GM12872 (cell line): ENCODE data around the gene LIPC.

Source experiments
- TF ChIP-seq, protein P1 (sequence below): IDR thresholded peaks from 3 replicates; pipeline ENCODE4 v1.5.1; 2011; ENCODE audit warnings: low read depth, mild to moderate bottlenecking, low read length, moderate library complexity; ENCODE audit not compliant: insufficient read depth

Gene LIPC

DNA sequence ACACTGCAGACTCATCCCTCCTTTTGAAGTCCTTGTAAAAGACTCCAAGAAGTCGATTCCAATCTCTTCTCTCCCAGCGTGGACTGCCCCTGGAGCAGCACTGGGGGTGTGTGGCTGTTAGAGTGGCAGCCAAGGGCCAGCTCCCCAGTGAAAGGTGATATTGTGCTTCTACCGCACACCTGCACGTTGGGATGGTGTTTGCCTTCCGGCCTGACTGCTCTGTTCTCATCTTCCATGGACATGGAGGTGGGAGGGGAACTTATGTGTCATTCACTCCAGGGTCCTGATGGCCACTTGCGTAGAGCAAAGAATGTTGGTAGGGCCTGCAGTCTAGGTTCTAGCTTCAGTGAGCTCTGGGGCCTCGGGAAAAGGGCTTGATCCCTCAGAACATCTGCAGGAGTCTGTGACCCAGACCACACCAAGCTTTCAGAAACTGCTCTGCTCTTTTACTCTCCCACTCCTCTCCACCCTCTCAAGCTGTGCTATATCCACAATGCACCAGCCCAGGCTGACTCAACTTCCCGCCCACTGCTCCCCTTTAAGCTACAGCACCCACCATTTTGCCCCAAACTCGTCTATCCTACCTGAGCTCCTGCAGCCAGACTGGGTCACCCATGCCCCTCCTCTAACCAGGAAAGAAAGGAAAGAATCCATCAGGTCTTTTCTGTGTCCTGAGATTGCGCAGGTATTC, 31.3 kb downstream of the LIPC start:
- TF ChIP-seq, protein P1, sequence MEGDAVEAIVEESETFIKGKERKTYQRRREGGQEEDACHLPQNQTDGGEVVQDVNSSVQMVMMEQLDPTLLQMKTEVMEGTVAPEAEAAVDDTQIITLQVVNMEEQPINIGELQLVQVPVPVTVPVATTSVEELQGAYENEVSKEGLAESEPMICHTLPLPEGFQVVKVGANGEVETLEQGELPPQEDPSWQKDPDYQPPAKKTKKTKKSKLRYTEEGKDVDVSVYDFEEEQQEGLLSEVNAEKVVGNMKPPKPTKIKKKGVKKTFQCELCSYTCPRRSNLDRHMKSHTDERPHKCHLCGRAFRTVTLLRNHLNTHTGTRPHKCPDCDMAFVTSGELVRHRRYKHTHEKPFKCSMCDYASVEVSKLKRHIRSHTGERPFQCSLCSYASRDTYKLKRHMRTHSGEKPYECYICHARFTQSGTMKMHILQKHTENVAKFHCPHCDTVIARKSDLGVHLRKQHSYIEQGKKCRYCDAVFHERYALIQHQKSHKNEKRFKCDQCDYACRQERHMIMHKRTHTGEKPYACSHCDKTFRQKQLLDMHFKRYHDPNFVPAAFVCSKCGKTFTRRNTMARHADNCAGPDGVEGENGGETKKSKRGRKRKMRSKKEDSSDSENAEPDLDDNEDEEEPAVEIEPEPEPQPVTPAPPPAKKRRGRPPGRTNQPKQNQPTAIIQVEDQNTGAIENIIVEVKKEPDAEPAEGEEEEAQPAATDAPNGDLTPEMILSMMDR = no peak

DNA sequence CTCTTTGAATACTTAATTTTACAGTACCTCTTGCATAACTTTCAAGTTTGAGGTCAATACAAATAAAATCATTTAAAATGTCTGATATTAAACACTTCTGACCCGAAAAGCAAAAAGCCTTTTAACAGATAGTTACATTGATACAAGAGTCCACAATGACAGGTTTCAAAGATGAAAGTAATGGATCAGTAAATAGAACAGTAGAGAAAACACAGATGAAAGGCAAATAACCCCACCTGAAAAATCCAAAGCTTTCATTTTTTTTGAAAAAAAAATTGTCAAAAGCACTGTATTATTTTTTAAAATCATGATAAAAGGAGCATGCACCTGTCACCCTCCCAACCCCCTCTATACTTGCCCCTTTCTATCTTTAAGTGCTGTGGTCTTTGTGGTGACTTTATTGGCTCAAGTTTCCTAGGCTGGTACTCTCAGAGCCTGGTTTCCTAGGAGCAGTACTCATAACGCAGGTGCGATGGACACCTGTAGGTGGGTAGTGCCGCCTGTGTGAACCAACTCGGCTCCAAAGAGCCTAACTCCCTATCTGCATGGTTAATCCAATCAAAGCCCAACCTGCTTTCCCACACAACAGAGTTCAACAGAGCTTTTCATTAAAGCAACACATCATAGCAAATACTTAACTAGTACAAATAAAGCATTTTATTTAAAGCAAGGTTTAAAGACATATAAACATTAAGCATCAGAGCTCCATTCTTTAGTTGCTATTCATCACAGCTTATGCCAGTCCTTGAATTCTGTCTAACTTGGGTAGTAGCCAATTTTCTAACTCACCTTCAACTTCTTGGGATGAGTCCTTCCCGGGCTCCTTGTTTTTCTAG, 32.2 kb downstream of the LIPC start:
- TF ChIP-seq, protein P1 = no peak

DNA sequence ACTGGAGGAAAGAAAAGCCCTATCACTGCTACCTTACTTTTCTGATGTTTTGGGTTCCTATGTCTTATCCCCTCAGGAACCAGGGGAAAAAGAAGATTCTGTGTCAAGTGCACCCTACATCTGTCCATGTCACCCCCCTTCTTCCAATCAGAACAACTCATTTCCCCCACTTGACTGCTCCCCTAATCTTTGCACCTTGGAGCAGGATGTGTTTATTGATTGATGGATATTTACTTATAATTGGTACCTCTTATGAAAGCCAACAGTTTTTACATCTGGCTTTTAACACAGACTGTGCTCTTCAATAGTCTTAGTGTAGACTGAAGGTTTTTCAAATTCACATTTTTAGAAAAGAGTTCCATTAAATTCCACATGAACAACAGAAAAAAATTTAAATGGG, 33.3 kb downstream of the LIPC start:
- TF ChIP-seq, protein P1 = no peak

DNA sequence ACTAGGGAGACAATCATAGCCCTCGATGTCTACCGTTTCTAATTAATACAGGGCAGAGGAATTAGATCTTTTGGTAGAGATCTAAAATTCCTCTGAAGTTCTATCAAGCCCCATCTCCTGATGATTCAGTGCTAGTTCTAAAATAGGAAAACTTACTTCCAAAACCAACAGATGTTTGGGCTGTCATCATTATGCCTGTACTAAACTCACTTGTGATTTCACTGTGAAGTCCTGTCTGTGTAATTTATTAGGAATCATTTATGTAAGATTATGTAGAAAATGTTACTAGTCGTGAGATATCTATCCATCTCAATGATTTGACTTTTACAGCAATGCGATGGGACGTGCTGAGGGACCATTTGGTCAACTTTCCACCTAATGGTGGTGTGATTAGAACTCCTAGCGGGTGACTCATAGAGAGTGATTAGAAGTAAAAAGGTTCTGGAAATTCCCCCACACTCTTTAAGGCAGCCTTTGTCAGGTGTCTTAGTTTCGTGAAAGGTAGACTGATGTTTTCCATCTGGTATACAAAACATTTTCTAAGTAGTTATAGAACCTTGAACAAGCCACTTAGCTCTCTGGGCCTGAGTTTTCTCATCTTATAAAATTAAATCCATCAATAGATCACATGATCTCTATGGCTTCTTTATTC, 34.2 kb downstream of the LIPC start:
- TF ChIP-seq, protein P1 = no peak

DNA sequence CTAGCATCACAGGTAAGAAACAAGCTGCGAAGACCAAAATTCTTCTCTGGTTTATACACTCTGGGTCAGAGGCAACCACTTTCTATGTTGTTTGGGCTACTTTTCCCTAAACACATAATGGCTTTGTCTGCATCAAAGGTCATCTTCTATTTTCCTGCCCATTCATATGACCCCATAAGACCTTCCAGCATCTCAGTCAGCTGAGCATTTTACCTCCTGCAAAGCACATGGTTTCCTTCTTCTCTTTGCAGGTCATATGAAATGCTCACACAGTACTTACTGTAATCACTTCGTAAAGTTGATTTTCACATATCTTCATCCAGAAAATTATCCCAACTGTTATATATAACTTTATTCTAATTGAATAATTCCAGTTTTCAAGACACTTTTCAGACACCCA, 34.8 kb downstream of the LIPC start:
- TF ChIP-seq, protein P1 = no peak

DNA sequence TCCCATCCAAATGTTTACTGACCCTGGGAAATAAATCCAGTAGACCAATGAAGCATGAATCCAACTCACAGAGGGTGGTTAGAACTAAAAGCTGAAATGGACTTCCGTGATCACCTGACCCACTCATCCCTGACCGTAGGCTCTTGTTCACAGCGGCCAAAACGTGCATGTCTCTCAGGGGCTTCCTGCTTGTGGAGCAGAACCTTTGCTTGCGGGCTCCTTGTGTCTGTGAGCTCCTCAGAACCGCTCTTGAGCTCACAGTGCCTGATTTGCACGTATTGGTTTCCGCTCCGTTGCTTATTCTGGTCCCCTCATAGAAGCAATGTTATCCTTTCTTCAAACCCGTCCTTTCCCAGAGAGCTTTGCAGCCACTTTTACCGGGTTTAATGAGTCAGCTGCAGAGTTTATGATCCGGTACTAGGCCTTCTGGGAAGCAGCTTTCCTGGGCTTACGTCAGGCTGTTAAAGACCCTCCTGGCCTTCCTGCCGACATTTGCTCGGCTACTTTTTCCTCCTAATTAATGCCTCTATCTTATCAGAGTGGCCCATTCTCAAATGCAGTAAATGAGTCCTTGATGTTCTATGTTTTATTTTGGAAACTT, 35.4 kb downstream of the LIPC start:
- TF ChIP-seq, protein P1 = no peak

DNA sequence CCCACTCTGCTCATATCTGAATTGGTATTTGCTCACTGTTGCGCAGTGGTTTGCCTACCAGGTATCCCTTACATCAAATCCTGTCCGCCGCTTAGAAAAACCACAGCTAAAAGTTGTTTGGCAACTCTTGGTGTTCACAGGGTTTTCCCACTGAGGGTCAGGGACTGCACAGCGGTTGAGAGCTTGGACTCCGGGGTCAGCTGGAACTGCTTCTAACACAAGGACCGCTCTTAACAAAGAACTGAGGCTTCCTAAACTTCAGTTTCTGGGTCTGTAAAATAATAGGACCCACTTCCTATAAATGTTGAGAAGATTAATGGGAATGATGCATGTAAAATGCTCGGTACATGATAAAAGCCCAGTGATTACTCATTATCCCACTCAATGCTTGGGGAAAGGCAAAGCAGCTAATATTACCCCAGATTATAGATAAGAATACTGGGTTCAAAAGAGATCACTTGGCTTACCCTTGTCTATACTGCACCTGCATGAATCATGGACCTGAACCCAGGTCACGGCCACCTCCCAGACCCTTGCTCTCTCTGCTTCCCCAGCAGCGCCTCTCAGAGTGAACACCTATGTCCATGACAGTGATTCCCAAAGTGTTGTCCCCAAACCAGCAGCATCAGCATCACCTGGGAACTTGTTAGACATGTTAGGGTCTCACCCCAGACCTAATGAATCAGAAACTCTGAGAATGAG, 36.1 kb downstream of the LIPC start:
- TF ChIP-seq, protein P1 = no peak
